Activated CD4-positive, alpha-beta T cell treated with anti-CD3 and anti-CD28 coated beads, Interleukin-2, Interleukin-6, amounts not matched to agents 100 ng/mL and 50 ng/mL, durations not matched to agents 16 hours and 8 hours (primary cell): Measurements from ENCODE around the gene DHRSX.
"Not testable (repeated sequence)": the region's sequence is repeated elsewhere in the genome, so short reads cannot be mapped to it uniquely, and the experiment has no call there.

Source experiments
- DNase-seq: peaks from one replicate; pipeline ENCODE4 v3.0.0-alpha.2; 2020

DHRSX gene

GRCh38 chrX:2471641-2472040, 29.1 kb downstream of the DHRSX start:
- no peak for DNase-seq

GRCh38 chrX:2471126-2471525, 29.6 kb downstream of the DHRSX start:
- DNase-seq: not testable (repeated sequence)

GRCh38 chrX:2469852-2470251, 30.9 kb downstream of the DHRSX start:
- not testable (repeated sequence) for DNase-seq

- DNase-seq: no peak
Observed at GRCh38 chrX:2469196-2469685, 31.5 kb downstream of the DHRSX start.

GRCh38 chrX:2468261-2469195, 32.2 kb downstream of the DHRSX start:
- DNase-seq: no peak

GRCh38 chrX:2466876-2467656, 33.7 kb downstream of the DHRSX start:
- DNase-seq: no peak

GRCh38 chrX:2464677-2465166, 36.1 kb downstream of the DHRSX start:
- DNase-seq: no peak

- no peak for DNase-seq
Observed at GRCh38 chrX:2463973-2464676, 36.7 kb downstream of the DHRSX start.

- DNase-seq: not testable (repeated sequence)
Observed at GRCh38 chrX:2463481-2463880, 37.3 kb downstream of the DHRSX start.

GRCh38 chrX:2462780-2463179, 38.0 kb downstream of the DHRSX start:
- DNase-seq: no peak

- no peak for DNase-seq
Observed at GRCh38 chrX:2462074-2462473, 38.7 kb downstream of the DHRSX start.

- DNase-seq: no peak
Observed at GRCh38 chrX:2461711-2462016, 39.1 kb downstream of the DHRSX start.

- DNase-seq: not testable (repeated sequence)
Observed at GRCh38 chrX:2460821-2461710, 39.7 kb downstream of the DHRSX start.

GRCh38 chrX:2460048-2460447, 40.7 kb downstream of the DHRSX start:
- not testable (repeated sequence) for DNase-seq

GRCh38 chrX:2458309-2458708, 42.5 kb downstream of the DHRSX start:
- DNase-seq: no peak

GRCh38 chrX:2457289-2458133, 43.3 kb downstream of the DHRSX start:
- DNase-seq: no peak

- not testable (repeated sequence) for DNase-seq
Observed at GRCh38 chrX:2456091-2456490, 44.7 kb downstream of the DHRSX start.

- not testable (repeated sequence) for DNase-seq
Observed at GRCh38 chrX:2454620-2455019, 46.2 kb downstream of the DHRSX start.

- no peak for DNase-seq
Observed at GRCh38 chrX:2452799-2453198, 48.0 kb downstream of the DHRSX start.

GRCh38 chrX:2452317-2452784, 48.4 kb downstream of the DHRSX start:
- DNase-seq: no peak
